ENCODE measurements around the gene NPR2. TPM values are rescaled to one million over a fixed set of nuclear protein-coding genes. Genes with fewer than 3 reads are reported as not detected.

The NPR2 gene
- total RNA-seq, 2 experiments from 2014 or later: 4.7 to 9.8 TPM

DNA sequence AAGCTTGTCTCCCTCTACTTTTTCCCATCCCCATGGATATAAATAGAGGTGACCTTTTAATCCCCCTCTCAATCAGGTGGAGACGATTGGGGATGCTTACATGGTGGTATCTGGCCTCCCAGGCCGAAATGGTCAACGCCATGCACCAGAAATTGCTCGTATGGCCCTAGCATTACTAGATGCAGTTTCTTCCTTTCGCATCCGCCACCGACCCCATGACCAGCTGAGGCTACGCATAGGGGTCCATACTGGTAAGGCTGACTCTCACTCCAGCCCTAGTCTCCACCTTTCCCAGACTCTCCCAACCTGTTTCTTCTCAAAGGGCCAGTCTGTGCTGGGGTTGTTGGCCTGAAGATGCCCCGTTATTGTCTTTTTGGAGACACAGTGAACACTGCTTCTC, 17.0 kb downstream of the NPR2 start:
- TF ChIP-seq, protein P1, sequence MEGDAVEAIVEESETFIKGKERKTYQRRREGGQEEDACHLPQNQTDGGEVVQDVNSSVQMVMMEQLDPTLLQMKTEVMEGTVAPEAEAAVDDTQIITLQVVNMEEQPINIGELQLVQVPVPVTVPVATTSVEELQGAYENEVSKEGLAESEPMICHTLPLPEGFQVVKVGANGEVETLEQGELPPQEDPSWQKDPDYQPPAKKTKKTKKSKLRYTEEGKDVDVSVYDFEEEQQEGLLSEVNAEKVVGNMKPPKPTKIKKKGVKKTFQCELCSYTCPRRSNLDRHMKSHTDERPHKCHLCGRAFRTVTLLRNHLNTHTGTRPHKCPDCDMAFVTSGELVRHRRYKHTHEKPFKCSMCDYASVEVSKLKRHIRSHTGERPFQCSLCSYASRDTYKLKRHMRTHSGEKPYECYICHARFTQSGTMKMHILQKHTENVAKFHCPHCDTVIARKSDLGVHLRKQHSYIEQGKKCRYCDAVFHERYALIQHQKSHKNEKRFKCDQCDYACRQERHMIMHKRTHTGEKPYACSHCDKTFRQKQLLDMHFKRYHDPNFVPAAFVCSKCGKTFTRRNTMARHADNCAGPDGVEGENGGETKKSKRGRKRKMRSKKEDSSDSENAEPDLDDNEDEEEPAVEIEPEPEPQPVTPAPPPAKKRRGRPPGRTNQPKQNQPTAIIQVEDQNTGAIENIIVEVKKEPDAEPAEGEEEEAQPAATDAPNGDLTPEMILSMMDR (conservative IDR thresholded peaks at IDR 0.05; ENCODE audit: low read length): no peak
- TF ChIP-seq EZH2phosphoT487 (IDR thresholded peaks at IDR 0.05; ENCODE audit: borderline replicate concordance, low read depth, low read length): no peak
- no peak overlapping the region for H2AFZ ChIP-seq (ENCODE audit: low read length)
- H3K4me2 ChIP-seq (ENCODE audit: low read length): no peak overlapping the region
- POLR2A ChIA-PET: interaction anchor here (0.6 kb wide), 1 partner anchor 9 kb away, joined by 3 read pairs; no protein-coding TSS in a partner anchor
- CTCF ChIA-PET (ENCODE audit: unreplicated experiment): no interaction called here
- no peak overlapping the region for H3K4me3 ChIP-seq (ENCODE audit: low read depth, low read length, poor library complexity, severe bottlenecking)
- 0 out of 2 replicates have a peak, but pooled peaks cover 1% of the 10 kb centered on the region for H3K79me2 ChIP-seq (ENCODE audit: insufficient read depth, low read depth, low read length)
- H3K27ac ChIP-seq (ENCODE audit: low read depth, low read length, poor library complexity, severe bottlenecking): no peak overlapping the region
- no peak for DNase-seq (ENCODE audit: low spot score)
- no peaks in the 10 kb centered on the region for H4K20me1 ChIP-seq (ENCODE audit: insufficient read depth, low read length)
- H3K36me3 ChIP-seq (ENCODE audit: insufficient read depth, low read length): peaks cover 9% of the 10 kb centered on the region; the same call in 1 of the 2 replicates
- H3K9me3 ChIP-seq (ENCODE audit: low read length): no peaks in the 10 kb centered on the region
- H3K9me2 ChIP-seq (ENCODE audit: insufficient read depth, low read length): no peaks in the 10 kb centered on the region
- peaks cover 20% of the 10 kb centered on the region for H3K4me1 ChIP-seq (ENCODE audit: insufficient read depth, low read length, poor library complexity, severe bottlenecking)
- intact Hi-C loops (cut with micrococcal nuclease; ENCODE audit: unreplicated experiment): no loop called here
- no TSS peak for BruUV-seq (replicated peaks)

DNA sequence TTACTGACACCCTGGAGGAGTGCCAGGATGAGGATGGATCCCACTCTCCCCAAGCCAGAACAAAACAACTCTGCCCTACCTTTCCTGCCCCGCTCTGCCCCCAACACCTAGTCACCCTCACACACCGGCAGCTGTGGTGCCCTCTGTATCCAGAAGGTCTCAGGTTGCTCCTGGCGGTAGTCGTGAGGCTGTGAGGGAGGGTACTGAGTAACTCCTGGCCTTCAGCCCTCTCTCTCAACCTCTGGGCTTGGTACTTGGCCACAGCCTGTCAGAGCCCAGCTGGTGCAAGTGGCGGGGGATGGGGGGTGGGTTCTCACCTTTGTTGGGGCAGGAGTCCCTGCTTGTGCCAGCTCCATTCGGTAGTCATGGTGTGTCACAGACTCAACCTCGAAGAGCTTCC, 18.7 kb downstream of the NPR2 start:
- H3K4me1 ChIP-seq (ENCODE audit: insufficient read depth, low read length, poor library complexity, severe bottlenecking): peaks cover 29% of the 10 kb centered on the region
- H3K9me3 ChIP-seq (ENCODE audit: low read length): no peaks in the 10 kb centered on the region
- TF ChIP-seq, protein P1 (conservative IDR thresholded peaks at IDR 0.05; ENCODE audit: low read length): no peak
- no peak for TF ChIP-seq EZH2phosphoT487 (IDR thresholded peaks at IDR 0.05; ENCODE audit: borderline replicate concordance, low read depth, low read length)
- ChIA-PET CTCF (ENCODE audit: unreplicated experiment) (no interaction called here), POLR2A (no interaction called here)
- peaks cover 9% of the 10 kb centered on the region; the same call in 1 of the 2 replicates for H3K36me3 ChIP-seq (ENCODE audit: insufficient read depth, low read length)
- no peaks in the 10 kb centered on the region for H3K9me2 ChIP-seq (ENCODE audit: insufficient read depth, low read length)
- H3K4me3 ChIP-seq (ENCODE audit: low read depth, low read length, poor library complexity, severe bottlenecking): no peak overlapping the region
- DNase-seq (ENCODE audit: low spot score): no peak
- intact Hi-C loops (cut with micrococcal nuclease; ENCODE audit: unreplicated experiment): loop anchor here (5.0 kb wide), 1 partner anchor 188 kb away; no protein-coding TSS in a partner anchor
- no peak overlapping the region for H2AFZ ChIP-seq (ENCODE audit: low read length)
- H3K27ac ChIP-seq (ENCODE audit: low read depth, low read length, poor library complexity, severe bottlenecking): no peak overlapping the region
- no peak overlapping the region for H3K4me2 ChIP-seq (ENCODE audit: low read length)
- BruUV-seq (replicated peaks): no TSS peak
- peaks cover 10% of the 10 kb centered on the region; the same call in 1 of the 2 replicates for H3K79me2 ChIP-seq (ENCODE audit: insufficient read depth, low read depth, low read length)
- H4K20me1 ChIP-seq (ENCODE audit: insufficient read depth, low read length): no peaks in the 10 kb centered on the region

DNA sequence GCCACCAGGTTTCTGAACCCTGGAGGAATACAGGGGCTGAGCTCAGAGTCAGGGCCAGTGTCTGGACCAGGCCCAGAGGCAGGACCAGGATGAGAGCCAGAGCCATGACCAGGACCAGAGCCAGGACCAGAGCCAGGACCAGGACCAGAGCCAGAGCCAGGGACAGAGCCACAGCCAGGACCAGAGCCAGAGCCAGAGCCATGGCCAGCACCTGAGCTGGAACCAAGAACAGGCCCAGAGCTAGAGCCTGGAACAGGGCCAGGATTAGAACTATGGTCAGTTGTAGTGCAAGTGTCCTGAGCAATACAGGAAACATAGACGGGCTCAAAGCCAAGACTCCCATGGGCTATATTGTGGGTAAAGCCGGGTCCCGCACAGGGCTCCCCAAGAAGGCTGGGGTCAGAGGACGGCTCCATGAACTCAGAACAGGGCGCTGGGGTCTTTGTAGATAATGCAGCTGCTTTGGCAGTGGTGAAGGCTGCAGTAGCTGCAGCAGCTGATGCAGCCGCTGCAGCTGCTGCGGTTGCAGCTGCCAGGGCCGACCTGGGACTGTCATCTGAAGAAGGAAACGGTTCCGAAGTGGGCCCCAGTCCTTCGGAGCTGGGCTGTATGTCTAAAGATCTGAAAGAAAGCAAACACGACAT, 20.1 kb downstream of the NPR2 start:
- intact Hi-C loops (cut with micrococcal nuclease; ENCODE audit: unreplicated experiment): loop anchor here (1.0 to 5.0 kb wide), 2 partner anchors 79 to 189 kb away; partner anchors contain the start of genes CREB3 and TLN1
- peaks cover 29% of the 10 kb centered on the region for H3K4me1 ChIP-seq (ENCODE audit: insufficient read depth, low read length, poor library complexity, severe bottlenecking)
- peaks cover 10% of the 10 kb centered on the region; the same call in 1 of the 2 replicates for H3K79me2 ChIP-seq (ENCODE audit: insufficient read depth, low read depth, low read length)
- no TSS peak for BruUV-seq (replicated peaks)
- no peaks in the 10 kb centered on the region for H3K36me3 ChIP-seq (ENCODE audit: insufficient read depth, low read length)
- ChIA-PET POLR2A (interaction anchor here (0.6 to 1.8 kb wide), 10 partner anchors 11 to 192 kb away, joined by 3 to 5 read pairs (median 4); no protein-coding TSS in a partner anchor), CTCF (ENCODE audit: unreplicated experiment) (no interaction called here)
- H3K9me2 ChIP-seq (ENCODE audit: insufficient read depth, low read length): no peaks in the 10 kb centered on the region
- H3K9me3 ChIP-seq (ENCODE audit: low read length): 0 out of 2 replicates have a peak, but pooled peaks cover 3% of the 10 kb centered on the region
- H2AFZ ChIP-seq (ENCODE audit: low read length): peak overlapping the region; percentile 54
- H4K20me1 ChIP-seq (ENCODE audit: insufficient read depth, low read length): no peaks in the 10 kb centered on the region
- peak overlapping the region; percentile 67 for H3K4me3 ChIP-seq (ENCODE audit: low read depth, low read length, poor library complexity, severe bottlenecking)
- DNase-seq (ENCODE audit: low spot score): no peak
- no peak for TF ChIP-seq EZH2phosphoT487 (IDR thresholded peaks at IDR 0.05; ENCODE audit: borderline replicate concordance, low read depth, low read length)
- H3K27ac ChIP-seq (ENCODE audit: low read depth, low read length, poor library complexity, severe bottlenecking): no peak overlapping the region
- H3K4me2 ChIP-seq (ENCODE audit: low read length): peak overlapping the region; percentile 93
